ENCODE data around the gene PARVB.

- TF ChIP-seq POLR2A (IDR thresholded peaks at IDR 0.05): no peak
- no peak for TF ChIP-seq CTCF (IDR thresholded peaks at IDR 0.05)
- no peak for TF ChIP-seq POLR2AphosphoS5 (IDR thresholded peaks at IDR 0.05)
- no peak for TF ChIP-seq EP300 (IDR thresholded peaks at IDR 0.05; ENCODE audit: low read depth)
Observed at GRCh38 chr22:44109416-44109815, 85.3 kb downstream of the PARVB start.
